ENCODE results near the gene TYK2. TPM values are rescaled to one million over a fixed set of nuclear protein-coding genes. Genes with fewer than 3 reads are reported as not detected.
A peak's percentile ranks its signal among the peaks of the same experiment; 100 is the strongest.

The TYK2 gene
- total and polyA plus RNA-seq, 9 of the 15 experiments (the other 6 are each of a cell fraction or from before 2014, with no cell fraction given): 15.0 to 182 (median 85.9) TPM

DNA sequence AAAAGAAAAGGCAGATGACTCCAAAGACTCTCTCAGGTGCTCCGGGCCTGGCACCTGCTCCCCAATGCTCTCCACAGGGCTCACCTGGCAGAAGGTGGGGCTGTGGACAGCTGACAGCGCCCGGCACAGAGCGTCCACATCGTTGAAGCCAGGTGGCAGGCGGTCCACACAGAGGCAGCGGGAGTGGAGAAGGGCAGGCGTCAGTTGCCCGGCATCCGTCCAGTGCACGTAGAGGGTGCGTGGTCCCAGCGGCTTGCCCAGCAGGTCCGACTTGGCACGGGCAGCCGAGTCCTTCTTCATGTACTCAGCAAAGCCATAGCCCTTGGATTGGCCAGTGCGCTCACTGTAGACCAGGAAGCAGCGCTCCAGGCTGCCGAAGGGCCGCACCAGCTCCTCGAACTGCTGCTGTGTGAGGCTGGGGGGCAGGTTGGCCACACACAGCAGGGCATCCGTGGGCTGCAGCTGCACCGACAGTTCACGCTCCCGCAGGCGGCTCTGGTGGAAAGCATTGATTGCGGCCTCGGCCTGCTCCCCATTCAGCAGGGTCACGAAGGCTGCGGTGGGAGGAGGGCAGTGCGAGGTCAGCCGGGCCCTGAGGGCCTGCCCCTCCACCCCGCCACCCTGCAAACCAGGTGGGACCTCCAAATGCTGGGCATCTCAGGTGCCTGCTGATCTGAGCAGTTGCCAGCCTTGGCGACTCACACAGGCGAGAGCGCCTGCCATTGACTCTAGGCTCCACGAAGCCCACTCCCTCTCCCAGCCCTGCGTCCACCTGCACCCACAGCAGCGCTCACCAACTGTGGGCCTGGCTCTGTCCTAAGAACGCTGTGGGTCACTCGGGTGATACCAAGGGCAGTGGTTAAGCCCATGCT, 51.6 kb downstream of the TYK2 start (continued):
- TF ChIP-seq, protein P1, sequence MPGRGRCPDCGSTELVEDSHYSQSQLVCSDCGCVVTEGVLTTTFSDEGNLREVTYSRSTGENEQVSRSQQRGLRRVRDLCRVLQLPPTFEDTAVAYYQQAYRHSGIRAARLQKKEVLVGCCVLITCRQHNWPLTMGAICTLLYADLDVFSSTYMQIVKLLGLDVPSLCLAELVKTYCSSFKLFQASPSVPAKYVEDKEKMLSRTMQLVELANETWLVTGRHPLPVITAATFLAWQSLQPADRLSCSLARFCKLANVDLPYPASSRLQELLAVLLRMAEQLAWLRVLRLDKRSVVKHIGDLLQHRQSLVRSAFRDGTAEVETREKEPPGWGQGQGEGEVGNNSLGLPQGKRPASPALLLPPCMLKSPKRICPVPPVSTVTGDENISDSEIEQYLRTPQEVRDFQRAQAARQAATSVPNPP (IDR thresholded peaks at IDR 0.05; ENCODE audit: borderline replicate concordance, insufficient read depth, insufficient read length): no peak

DNA sequence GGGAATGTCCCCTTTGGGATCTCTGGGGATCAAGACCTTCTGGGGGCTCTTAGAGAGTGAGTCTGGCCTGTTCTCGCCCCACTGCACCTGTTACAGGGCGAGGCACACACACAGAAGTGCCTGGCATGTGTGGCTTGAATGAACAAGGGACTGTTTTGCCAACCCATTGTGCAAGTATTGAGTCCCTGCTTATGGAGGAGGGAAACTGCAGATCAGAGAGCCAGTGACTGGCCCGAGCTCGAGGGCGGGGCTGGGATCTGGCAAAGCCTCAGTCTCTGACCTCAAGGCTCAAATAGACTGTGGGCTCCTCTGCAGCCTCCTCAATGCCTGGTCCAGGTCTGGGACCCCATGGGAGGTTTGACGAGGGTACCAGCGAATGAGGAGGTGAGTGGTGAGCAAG, 52.6 kb downstream of the TYK2 start:
- no peak overlapping the region for H2AFZ ChIP-seq (ENCODE audit: low read depth, low read length)
- in situ Hi-C loops (cut with MboI): no loop called here
- WGBS (ENCODE audit: insufficient coverage, low coverage, missing lambda C conversion rate): 93% methylated on average over 7 of the region's 7 CpGs
- no peaks in the 10 kb centered on the region for H3K9me1 ChIP-seq (ENCODE audit: control insufficient read depth, insufficient read depth, low read length)
- H3K4me2 ChIP-seq (ENCODE audit: insufficient read depth, low read length): no peak overlapping the region
- H3K79me2 ChIP-seq (ENCODE audit: control insufficient read depth, insufficient read depth, low read length): peaks cover 53% of the 10 kb centered on the region
- no peak overlapping the region for H3K4me3 ChIP-seq
- H3K36me3 ChIP-seq (ENCODE audit: control insufficient read depth, insufficient read depth, low read length): peaks cover 92% of the 10 kb centered on the region
- no peaks in the 10 kb centered on the region for H3K27me3 ChIP-seq (ENCODE audit: control insufficient read depth in 2 of 2, insufficient read depth in 2 of 2, low read length in 2 of 2)
- H3K9me3 ChIP-seq (replicated peaks; ENCODE audit: control insufficient read depth, insufficient read depth, low read depth, low read length): no peaks in the 10 kb centered on the region
- H4K20me1 ChIP-seq (replicated peaks; ENCODE audit: control insufficient read depth, insufficient read depth, low read length): peaks cover 8% of the 10 kb centered on the region; the same call in 1 of the 2 replicates
- no peak for ATAC-seq
- peaks cover 7 to 36% of the 10 kb centered on the region in 2 experiments; a peak in 4 of 5 replicates for H3K4me1 ChIP-seq (replicated peaks in 1 of 2; ENCODE audit: control insufficient read depth in 2 of 2, insufficient read depth in 2 of 2, low read length in 2 of 2)
- peak overlapping the region in 1 of 2 experiments; percentile 32; a peak in 2 of 4 replicates for H3K9ac ChIP-seq (ENCODE audit: insufficient read depth in 1 of 2, low read depth in 2 of 2, low read length in 2 of 2)
- no peak for FAIRE-seq
- H3K27ac ChIP-seq (ENCODE audit: extremely low read depth, low read depth, low read length): no peak overlapping the region
- DNase-seq (ENCODE audit: extremely low read depth in 1 of 4, low spot score in 3 of 4): no peak
- ChIA-PET POLR2A (interaction anchor here (0.6 to 1.8 kb wide), 4 partner anchors 9 to 29 kb away, joined by 3 to 7 read pairs (median 4); no protein-coding TSS in a partner anchor), CTCF (ENCODE audit: low intra/inter-chr PET ratio) (no interaction called here)
- no TSS peak for BruUV-seq (replicated peaks)
- intact Hi-C loops (cut with micrococcal nuclease): no loop called here
- TF ChIP-seq, protein P2, sequence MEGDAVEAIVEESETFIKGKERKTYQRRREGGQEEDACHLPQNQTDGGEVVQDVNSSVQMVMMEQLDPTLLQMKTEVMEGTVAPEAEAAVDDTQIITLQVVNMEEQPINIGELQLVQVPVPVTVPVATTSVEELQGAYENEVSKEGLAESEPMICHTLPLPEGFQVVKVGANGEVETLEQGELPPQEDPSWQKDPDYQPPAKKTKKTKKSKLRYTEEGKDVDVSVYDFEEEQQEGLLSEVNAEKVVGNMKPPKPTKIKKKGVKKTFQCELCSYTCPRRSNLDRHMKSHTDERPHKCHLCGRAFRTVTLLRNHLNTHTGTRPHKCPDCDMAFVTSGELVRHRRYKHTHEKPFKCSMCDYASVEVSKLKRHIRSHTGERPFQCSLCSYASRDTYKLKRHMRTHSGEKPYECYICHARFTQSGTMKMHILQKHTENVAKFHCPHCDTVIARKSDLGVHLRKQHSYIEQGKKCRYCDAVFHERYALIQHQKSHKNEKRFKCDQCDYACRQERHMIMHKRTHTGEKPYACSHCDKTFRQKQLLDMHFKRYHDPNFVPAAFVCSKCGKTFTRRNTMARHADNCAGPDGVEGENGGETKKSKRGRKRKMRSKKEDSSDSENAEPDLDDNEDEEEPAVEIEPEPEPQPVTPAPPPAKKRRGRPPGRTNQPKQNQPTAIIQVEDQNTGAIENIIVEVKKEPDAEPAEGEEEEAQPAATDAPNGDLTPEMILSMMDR (IDR thresholded peaks at IDR 0.05 in 2 of 3, conservative IDR thresholded peaks at IDR 0.05 in 1 of 3; ENCODE audit: insufficient read depth in 2 of 3, low read depth in 1 of 3, low read length in 3 of 3): no peak
- TF ChIP-seq KHSRP (IDR thresholded peaks at IDR 0.05) (no peak), JUN (IDR thresholded peaks at IDR 0.05; ENCODE audit: borderline replicate concordance, low read depth, low read length) (no peak), JUN (CRISPR knock-in tag; IDR thresholded peaks at IDR 0.05; ENCODE audit: borderline replicate concordance) (no peak), KDM1A (IDR thresholded peaks at IDR 0.05) (no peak), ADNP (tag; IDR thresholded peaks at IDR 0.05) (no peak)
- TF ChIP-seq, protein P3, sequence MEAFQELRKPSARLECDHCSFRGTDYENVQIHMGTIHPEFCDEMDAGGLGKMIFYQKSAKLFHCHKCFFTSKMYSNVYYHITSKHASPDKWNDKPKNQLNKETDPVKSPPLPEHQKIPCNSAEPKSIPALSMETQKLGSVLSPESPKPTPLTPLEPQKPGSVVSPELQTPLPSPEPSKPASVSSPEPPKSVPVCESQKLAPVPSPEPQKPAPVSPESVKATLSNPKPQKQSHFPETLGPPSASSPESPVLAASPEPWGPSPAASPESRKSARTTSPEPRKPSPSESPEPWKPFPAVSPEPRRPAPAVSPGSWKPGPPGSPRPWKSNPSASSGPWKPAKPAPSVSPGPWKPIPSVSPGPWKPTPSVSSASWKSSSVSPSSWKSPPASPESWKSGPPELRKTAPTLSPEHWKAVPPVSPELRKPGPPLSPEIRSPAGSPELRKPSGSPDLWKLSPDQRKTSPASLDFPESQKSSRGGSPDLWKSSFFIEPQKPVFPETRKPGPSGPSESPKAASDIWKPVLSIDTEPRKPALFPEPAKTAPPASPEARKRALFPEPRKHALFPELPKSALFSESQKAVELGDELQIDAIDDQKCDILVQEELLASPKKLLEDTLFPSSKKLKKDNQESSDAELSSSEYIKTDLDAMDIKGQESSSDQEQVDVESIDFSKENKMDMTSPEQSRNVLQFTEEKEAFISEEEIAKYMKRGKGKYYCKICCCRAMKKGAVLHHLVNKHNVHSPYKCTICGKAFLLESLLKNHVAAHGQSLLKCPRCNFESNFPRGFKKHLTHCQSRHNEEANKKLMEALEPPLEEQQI (IDR thresholded peaks at IDR 0.05): no peak
- TF ChIP-seq, protein P4, sequence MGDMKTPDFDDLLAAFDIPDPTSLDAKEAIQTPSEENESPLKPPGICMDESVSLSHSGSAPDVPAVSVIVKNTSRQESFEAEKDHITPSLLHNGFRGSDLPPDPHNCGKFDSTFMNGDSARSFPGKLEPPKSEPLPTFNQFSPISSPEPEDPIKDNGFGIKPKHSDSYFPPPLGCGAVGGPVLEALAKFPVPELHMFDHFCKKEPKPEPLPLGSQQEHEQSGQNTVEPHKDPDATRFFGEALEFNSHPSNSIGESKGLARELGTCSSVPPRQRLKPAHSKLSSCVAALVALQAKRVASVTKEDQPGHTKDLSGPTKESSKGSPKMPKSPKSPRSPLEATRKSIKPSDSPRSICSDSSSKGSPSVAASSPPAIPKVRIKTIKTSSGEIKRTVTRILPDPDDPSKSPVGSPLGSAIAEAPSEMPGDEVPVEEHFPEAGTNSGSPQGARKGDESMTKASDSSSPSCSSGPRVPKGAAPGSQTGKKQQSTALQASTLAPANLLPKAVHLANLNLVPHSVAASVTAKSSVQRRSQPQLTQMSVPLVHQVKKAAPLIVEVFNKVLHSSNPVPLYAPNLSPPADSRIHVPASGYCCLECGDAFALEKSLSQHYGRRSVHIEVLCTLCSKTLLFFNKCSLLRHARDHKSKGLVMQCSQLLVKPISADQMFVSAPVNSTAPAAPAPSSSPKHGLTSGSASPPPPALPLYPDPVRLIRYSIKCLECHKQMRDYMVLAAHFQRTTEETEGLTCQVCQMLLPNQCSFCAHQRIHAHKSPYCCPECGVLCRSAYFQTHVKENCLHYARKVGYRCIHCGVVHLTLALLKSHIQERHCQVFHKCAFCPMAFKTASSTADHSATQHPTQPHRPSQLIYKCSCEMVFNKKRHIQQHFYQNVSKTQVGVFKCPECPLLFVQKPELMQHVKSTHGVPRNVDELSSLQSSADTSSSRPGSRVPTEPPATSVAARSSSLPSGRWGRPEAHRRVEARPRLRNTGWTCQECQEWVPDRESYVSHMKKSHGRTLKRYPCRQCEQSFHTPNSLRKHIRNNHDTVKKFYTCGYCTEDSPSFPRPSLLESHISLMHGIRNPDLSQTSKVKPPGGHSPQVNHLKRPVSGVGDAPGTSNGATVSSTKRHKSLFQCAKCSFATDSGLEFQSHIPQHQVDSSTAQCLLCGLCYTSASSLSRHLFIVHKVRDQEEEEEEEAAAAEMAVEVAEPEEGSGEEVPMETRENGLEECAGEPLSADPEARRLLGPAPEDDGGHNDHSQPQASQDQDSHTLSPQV (IDR thresholded peaks at IDR 0.05): no peak

Data from K562 (cell line).